Uterus (tissue), 2 donors: ENCODE measurements around the gene TRIM54.

Source experiments
- CTCF ChIP-seq, 4 experiments: fragments of 200-600 bp in 2 of 4; fragments of 450-650 bp in 2 of 4; sonication (generic) in 2 of 4; IDR thresholded peaks; one replicate each; pipeline ENCODE4 v1.5.1; 2016 to 2019; ENCODE audit warnings: antibody characterized with exemption in 4 of 4, mild to moderate bottlenecking in 2 of 4, moderate library complexity in 1 of 4
- POLR2A ChIP-seq, 2 donors: fragments of 450-650 bp; IDR thresholded peaks; one replicate each; pipeline ENCODE4 v1.6.1; 2016; ENCODE audit warnings: antibody characterized with exemption in 2 of 2, mild to moderate bottlenecking in 1 of 2, moderate library complexity in 1 of 2

GRCh38 chr2:27351802-27352598, 69.8 kb downstream of the TRIM54 start:
- no peak for TF ChIP-seq CTCF (IDR thresholded peaks at IDR 0.05)
- TF ChIP-seq POLR2A (IDR thresholded peaks at IDR 0.05): no peak
